SU-DHL-6 (cell line): Measurements from ENCODE around the gene OR5H6.

Experiments used
- CTCF ChIP-seq: fragments of 200-600 bp; sonication (generic); IDR thresholded peaks from one replicate; pipeline ENCODE4 v1.5.1; 2017; ENCODE audit warnings: antibody characterized with exemption, mild to moderate bottlenecking, low read length, moderate library complexity; ENCODE audit not compliant: insufficient read depth, poor library complexity, severe bottlenecking
- EZH2phosphoT487 ChIP-seq: fragments of 200-600 bp; sonication (generic), shearing (Covaris generic); conservative IDR thresholded peaks from 2 replicates; pipeline ENCODE4 v1.6.1; 2018; ENCODE audit warnings: mild to moderate bottlenecking, antibody characterized with exemption, low read length, moderate library complexity, mixed read lengths

- TF ChIP-seq CTCF: no peak
- no peak for TF ChIP-seq EZH2phosphoT487
Measured at GRCh38 chr3:98290916-98291315, 26.9 kb downstream of the OR5H6 start.
